Measurements from ENCODE around the gene LRRK1.
A peak's percentile ranks its signal among the peaks of the same experiment; 100 is the strongest.

Gene LRRK1

DNA sequence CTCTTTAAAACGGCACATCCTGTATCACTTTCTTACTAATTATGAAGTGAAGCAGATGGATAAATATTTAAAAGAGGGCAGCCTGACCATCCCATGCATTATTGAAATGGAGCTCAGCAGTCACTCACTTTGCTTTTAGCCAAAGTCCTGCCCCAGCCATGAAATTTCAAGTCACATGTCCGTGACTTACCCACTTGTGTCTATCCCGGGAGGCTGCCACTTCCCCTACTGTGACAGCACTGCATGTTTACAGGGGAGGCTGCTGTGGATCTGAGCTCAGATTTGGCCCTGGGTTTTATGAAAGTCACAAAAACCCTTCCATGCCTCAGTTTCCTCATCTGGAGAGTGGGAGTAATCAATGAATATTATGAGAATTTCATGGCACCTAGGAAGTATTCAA is 17.9 kb upstream of the LRRK1 start:
- peak overlapping the region; percentile 96 for H3K27ac ChIP-seq
- TF ChIP-seq, protein P1, sequence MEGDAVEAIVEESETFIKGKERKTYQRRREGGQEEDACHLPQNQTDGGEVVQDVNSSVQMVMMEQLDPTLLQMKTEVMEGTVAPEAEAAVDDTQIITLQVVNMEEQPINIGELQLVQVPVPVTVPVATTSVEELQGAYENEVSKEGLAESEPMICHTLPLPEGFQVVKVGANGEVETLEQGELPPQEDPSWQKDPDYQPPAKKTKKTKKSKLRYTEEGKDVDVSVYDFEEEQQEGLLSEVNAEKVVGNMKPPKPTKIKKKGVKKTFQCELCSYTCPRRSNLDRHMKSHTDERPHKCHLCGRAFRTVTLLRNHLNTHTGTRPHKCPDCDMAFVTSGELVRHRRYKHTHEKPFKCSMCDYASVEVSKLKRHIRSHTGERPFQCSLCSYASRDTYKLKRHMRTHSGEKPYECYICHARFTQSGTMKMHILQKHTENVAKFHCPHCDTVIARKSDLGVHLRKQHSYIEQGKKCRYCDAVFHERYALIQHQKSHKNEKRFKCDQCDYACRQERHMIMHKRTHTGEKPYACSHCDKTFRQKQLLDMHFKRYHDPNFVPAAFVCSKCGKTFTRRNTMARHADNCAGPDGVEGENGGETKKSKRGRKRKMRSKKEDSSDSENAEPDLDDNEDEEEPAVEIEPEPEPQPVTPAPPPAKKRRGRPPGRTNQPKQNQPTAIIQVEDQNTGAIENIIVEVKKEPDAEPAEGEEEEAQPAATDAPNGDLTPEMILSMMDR (conservative IDR thresholded peaks at IDR 0.05; ENCODE audit: low read depth), result no peak
- ChIA-PET CTCF (interaction anchor here (0.6 to 3.4 kb wide), 3 partner anchors 87 to 118 kb away, joined by 4 to 11 read pairs (median 5); no protein-coding TSS in a partner anchor), POLR2A (ENCODE audit: low non-redundant PET) (no interaction called here)
- DNase-seq (ENCODE audit: low spot score), result no peak

DNA sequence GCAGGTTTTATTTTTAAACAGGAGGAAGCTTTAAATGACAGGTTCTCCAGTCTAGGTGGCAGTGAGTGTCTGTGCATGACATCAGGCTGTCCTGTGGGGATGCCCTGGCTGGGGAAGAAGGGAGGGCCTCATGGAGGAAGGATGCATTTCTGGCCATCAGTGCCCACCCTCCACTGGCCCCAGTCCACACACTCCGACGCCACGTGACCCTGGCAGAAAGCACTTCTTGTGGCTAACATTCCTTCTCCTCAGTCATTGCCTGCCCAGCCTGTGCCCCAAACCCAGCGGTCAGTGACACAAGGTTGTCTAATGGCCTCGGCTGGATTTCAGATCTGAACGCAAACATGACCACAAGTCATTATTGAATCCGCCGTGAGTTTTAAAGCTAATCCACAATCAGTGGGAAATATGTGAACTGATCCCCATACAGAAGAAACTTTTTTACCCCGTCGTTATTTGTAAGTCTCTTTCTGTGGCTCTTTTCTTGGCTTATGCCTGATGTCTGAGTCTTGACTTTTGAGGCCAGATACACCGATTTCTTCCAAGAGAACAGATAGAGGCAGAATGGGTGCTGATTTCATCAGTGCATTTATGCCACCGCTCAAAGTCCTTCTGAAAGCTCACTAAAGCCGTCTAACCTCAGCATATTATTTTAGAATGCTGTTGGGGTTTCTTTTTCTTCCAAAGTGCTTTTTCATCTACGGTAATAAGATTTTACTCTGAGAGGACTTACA is 17.3 kb upstream of the LRRK1 start:
- ChIA-PET CTCF (interaction anchor here (0.6 to 3.4 kb wide), 2 partner anchors 87 to 107 kb away, joined by 4 to 11 read pairs; no protein-coding TSS in a partner anchor), POLR2A (ENCODE audit: low non-redundant PET) (interaction anchor here (0.6 kb wide), 1 partner anchor 286 kb away, joined by 4 read pairs; no protein-coding TSS in a partner anchor)
- DNase-seq (ENCODE audit: low spot score), result no peak
- TF ChIP-seq, protein P1 (conservative IDR thresholded peaks at IDR 0.05; ENCODE audit: low read depth), result no peak
- H3K27ac ChIP-seq, result peak overlapping the region; percentile 96

DNA sequence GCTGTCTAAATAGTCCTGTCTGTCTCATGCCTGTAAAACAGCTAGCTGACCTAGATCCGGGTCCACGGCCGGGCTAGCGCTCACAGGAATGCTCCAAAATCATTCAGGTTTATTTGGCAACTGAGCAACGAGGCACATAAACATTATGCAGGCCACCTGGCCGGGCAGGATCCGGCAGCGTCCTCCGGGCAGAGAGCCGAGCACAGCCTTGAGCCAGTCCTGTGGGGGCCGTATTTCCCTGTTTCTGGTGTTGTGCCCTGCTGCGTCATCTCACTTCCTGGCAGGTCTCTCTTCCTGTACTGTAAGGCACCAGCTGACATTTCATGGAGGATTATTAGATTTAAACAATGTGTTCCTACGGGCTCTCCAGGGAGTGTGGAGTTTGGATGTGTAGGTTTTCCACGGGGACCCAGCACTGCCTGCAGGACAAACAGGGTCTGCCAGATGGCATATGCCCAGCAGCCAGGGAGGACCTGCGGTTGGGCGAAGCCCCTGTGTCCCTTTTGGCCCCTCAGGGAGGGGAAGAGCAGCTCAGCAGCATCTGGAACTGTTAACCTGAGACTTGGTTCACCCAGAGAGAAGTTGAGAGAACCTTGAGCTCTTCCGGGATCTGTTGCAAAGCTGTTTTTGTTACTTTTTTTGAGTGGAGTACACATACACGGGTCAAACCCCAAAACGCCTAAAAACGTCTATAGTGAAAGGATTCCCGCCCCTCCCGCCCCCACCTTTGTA is 16.6 kb upstream of the LRRK1 start:
- H3K27ac ChIP-seq, result peak overlapping the region; percentile 96
- ChIA-PET POLR2A (ENCODE audit: low non-redundant PET) (interaction anchor here (0.6 kb wide), 1 partner anchor 286 kb away, joined by 4 read pairs; no protein-coding TSS in a partner anchor), CTCF (interaction anchor here (0.6 to 3.4 kb wide), 2 partner anchors 46 to 106 kb away, joined by 3 to 11 read pairs; no protein-coding TSS in a partner anchor)
- TF ChIP-seq, protein P1 (conservative IDR thresholded peaks at IDR 0.05; ENCODE audit: low read depth), result no peak
- DNase-seq (ENCODE audit: low spot score), result peak; percentile 86

DNA sequence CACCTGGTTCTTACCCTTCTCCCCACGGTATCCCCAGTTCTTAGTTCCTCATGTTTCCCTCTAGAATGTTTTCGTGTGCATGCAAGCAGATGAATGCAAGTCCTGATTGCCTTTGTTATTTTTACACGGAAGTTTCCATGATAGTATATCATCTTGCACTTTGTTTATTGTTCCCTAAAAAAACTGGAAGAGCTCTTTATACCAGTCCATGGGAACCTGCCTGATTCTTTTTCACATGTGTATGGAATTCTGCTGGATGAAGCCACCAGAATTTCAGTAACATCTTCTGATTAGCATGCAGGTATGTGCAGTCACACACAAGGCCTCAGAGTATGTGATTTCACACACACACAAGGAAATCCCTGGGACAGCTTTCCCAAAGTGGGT is 16.0 kb upstream of the LRRK1 start:
- POLR2A ChIA-PET (ENCODE audit: low non-redundant PET), result no interaction called here
- TF ChIP-seq, protein P1 (conservative IDR thresholded peaks at IDR 0.05; ENCODE audit: low read depth), result no peak
- CTCF ChIA-PET, result interaction anchor here (0.6 to 3.4 kb wide), 2 partner anchors 47 to 105 kb away, joined by 3 to 11 read pairs; no protein-coding TSS in a partner anchor
- H3K27ac ChIP-seq, result peak overlapping the region; percentile 96
- DNase-seq (ENCODE audit: low spot score), result no peak

DNA sequence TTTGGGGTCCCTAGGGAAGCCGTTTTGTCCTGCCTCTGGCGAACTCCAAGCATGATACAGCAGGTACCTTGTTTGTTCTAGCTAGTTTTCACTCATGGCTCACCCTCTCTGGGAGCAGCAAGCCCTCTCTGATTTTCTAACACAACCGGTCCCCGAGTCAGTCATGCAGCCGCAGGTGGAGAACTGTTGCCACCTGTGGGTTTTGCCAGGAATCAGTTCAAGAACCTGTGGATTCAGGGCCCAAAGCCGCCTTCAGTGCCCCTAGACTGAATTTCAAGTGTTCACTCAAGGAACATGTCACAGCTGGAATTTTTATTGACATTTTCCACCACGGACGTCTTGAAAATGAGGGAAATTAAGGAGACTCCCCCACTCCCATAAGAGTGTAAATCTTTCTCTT is 13.3 kb upstream of the LRRK1 start:
- ChIA-PET CTCF (interaction anchor here (0.9 kb wide), 1 partner anchor 101 kb away, joined by 3 read pairs; no protein-coding TSS in a partner anchor), POLR2A (ENCODE audit: low non-redundant PET) (no interaction called here)
- H3K27ac ChIP-seq, result 0 out of 2 replicates have a peak overlapping the region, but pooled peaks have one; percentile 2
- no peak for DNase-seq (ENCODE audit: low spot score)
- TF ChIP-seq, protein P1 (conservative IDR thresholded peaks at IDR 0.05; ENCODE audit: low read depth), result no peak

DNA sequence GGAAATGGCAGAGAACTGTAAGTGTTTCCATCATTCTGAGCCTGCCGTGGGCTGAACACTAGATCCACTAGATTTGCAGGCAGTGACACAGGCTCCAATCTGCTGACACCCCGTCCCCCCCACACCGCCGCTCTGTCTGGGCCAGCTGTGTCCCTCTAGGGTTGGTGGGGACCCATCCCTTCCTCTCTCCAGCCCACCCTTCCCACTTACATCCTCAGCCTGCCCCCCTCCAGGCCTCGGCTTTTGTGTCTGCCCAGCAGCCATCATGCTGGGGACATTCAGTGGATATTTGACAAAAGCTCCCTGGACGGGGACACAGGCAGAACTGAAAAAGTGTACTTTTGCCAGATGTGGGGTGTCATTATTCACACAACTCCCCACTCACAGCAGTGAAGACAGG is 10.7 kb upstream of the LRRK1 start:
- POLR2A ChIA-PET (ENCODE audit: low non-redundant PET), result no interaction called here
- CTCF ChIA-PET, result no interaction called here

More for the DNA sequence above, 10.7 kb upstream of the LRRK1 start:
- H3K27ac ChIP-seq, result peak overlapping the region; percentile 22; the same call in 1 of the 2 replicates
- TF ChIP-seq, protein P1 (conservative IDR thresholded peaks at IDR 0.05; ENCODE audit: low read depth), result no peak
- DNase-seq (ENCODE audit: low spot score), result no peak
